Stimulated activated CD4-positive, alpha-beta T cell treated with anti-CD3 and anti-CD28 coated beads, Interleukin-15, amount 100 ng/mL, for 48 hours (primary cell): ENCODE data around the gene TMEM266.

Source experiments
- DNase-seq, 2 donors: peaks; one replicate each; pipeline ENCODE4 v3.0.0-alpha.2; 2020; ENCODE audit warnings: low read depth in 2 of 2

TMEM266 gene

GRCh38 chr15:76201536-76202255, 141.9 kb downstream of the TMEM266 start:
- DNase-seq: no peak

- no peak for DNase-seq
These were observed 143.7 kb downstream of the TMEM266 start for GRCh38 chr15:76203346-76204108.

- no peak for DNase-seq
These were observed 144.5 kb downstream of the TMEM266 start for GRCh38 chr15:76204109-76204845.

DNA sequence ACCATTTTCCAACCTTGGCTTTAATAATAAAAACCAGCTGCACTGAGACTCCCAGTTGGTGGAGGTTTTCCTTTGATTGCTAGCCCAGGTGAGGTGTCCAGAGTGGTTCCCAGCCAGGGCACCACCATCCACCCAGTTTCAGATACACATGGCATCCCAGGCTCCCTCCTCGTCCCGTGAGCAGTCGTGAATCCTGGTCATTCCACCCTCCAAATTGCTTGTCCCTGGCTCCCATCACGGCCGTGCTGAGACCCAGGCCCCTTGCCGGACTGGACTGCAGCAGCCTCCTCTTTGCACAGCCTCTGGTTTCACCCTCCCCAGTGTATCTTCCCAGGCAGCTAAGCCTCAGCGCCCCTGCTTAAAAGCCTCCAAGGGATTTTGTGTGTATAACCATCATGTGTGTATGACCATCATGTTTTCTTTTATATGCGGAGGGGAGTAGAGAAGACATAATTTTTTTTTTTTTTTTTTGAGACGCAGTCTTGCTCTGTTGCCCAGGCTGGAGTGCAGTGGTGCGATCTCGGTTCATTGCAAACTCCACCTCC, 145.2 kb downstream of the TMEM266 start:
- no peak for DNase-seq

DNA sequence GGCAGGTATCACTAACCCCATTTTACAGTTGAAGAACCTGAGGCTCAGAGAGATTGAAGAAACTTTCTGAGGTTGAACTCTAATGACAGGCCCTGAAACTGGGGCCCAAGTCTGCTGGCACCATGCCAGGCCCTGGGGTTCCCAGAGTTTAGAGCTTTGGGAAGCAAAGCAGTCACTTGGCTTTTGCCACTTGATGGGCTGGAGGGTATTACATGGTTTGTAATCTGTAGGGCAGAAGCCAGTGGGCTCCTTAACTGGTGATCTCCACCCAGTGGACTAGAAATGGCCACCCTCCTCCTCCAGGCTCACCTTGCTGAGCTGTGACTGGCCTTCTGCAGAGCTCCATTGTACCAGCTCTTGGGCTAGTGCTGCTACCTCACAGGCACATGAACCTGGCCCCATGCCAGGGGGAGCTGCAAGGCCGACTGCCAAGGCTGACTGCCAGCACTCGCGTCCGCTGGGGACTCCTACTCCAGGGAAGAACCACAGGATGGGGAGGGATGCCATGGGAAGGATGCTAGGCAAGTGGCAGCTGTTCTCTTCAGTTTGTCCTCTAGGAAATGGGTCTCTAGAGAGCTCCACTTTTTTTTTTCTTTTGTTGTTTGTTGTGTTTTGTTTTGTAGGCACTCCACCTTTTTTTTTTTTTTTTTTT, 146.7 kb downstream of the TMEM266 start:
- DNase-seq: no peak

GRCh38 chr15:76208084-76208785, 148.4 kb downstream of the TMEM266 start:
- no peak for DNase-seq

DNA sequence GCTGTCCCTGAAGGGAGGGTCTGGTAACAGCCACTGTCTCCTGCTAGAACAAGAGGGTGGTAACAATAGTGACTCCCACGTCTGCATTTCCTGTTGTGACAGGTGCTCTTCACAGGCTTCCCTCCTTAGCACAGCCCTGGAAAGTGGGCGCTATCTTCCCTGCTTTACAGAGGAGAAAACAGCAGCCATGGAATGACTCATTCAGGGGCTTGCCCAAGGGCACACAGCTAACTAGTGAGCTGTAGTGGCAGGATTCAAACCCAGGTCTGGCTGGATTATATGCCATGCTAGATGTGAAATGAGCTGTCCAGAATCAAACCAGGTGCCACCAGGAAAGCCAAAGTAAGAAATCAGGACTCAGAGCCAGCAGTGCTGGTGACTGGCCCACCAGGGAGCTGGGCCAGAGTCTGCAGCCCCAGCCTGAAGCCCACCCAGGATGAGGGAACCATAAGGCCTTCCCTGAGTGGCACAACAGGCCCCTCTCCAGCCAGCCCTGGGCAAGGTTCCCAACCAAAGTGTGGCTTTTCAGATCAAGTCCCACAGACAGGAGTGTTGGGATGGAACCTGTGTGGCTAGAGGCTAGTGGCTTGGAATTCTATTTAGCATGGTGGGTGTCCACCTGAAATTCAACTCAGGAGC, 149.1 kb downstream of the TMEM266 start:
- no peak for DNase-seq

DNA sequence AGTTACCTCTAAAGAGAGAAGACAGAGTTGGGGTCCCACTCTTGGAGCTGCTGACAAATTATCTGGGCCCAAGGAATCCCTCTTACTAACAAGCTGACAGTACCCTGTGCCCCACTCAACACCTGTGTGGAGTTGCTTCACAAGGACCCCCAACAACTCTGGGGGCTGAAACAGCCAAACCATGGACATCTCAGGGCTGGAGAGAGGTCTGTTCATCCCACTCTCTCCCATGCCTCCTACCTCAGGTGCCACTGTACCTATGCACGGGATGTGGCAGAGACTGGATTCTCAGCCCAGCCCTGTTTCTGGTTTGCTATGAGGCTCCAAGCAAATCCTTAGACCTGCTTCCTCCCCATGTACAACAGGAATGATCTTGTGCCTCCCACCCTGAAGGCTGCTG, 149.7 kb downstream of the TMEM266 start:
- no peak for DNase-seq

DNA sequence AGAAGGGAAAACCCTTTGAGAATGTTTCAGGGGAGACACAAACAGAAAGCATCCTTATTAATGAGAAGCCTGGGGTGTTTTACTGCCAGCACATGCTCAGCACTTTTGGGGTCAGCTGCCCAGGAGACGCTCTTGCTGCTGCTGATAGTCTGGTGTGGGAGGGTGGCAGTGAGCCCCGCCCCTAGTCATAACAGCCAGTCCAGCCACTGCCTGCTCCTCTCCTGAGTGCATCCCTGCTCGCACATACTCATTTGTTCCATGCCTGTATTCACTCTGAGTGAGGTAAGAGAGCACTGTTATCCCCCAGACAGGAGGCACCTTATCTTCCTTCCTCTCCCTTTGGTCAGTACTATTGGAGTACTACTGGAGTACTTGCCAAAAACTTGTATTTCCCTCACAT, 150.2 kb downstream of the TMEM266 start:
- DNase-seq: no peak

DNA sequence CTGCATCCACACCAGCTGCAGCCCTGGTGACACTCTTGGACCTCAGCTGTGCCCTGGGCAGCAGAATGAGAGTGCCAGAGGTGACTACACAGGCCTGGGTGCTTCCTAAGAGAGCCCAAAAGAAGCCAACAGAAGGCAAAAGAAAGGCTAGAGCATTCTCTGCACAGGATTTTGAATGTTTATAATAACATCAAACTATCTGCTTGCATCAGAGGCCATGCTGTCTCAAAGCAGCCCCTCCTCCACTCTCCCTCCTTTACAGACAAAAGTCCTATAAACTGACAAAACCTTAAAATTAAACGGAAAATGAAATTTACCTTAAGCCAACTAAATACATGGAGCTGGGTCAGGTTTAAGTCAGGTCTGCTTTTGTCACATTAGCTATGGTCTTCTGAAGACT, 155.8 kb downstream of the TMEM266 start:
- no peak for DNase-seq

DNA sequence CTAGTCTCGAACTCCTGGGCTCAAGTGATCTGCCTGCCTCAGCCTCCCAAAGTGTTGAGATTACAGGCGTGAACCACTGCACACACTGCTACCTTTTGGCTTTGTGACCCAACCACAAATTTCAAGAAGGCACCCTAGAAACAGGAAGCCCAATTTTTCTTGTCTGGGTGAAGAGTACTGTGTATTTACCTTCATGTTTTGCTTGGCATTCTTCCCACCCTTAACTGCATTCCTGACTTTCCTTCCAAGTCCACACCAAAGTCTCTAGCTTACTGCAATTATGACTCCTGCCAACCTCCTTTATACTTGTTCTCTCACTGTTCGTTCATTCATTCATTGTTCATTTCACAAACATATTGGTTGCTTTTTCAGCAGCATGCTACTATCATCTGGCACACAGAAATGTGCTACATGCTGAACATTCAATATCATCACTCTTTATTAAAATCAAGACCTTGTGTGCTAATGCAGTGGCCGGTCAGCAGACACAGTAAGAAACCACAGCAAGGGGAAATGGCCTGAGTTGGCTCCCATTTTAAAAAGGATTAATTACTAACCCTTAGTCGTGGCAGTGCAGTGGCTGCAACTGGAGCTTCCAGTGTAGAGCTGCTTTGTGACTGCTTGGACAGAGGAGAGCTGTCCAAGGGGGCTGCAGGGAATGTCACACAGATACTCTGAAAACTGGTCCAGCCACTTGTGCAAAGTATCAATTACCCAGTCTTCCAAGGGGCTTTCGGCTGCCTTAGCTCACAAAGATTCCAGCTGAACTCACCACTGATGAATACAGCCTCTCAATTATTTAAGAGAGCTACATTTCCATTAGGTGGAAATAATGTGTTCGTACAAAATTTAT, 157.5 kb downstream of the TMEM266 start:
- DNase-seq: no peak

DNA sequence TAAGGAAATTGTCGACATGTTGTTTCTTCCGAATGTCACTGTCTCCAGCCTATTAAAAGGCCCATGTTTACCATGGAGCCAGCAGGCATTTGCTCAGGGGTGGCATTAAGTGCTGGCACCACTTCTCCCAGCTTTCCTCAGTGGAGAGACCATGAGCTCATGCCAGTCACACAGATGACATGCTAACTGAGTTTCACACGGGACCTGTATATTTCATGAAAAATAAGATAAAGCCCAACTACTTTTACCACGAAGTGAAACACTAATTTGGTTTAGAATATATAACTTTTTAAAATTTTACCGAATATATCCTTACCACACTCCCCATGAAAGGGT, 158.1 kb downstream of the TMEM266 start:
- DNase-seq: no peak

GRCh38 chr15:76221085-76221767, 161.4 kb downstream of the TMEM266 start:
- no peak for DNase-seq

GRCh38 chr15:76222159-76222558, 162.4 kb downstream of the TMEM266 start:
- no peak for DNase-seq

DNA sequence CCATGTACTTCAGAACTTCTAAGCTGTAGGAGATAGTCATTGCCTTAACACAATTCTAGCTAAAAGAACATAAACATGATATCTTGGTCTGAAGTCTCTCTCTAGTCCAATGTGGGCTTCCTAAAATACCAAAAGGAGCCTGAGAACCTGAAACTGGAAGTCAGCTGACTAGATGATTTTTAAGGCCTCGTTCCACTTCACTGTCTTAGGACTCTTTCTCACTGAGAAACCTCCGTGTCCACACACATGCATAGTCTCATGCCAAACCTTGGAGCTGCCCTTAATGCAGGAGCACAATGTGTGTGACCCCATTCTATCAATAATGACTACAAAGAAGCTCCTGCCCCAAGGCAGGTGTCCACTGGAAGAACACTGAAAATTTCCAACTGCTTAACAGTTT, 163.7 kb downstream of the TMEM266 start:
- DNase-seq: no peak

DNA sequence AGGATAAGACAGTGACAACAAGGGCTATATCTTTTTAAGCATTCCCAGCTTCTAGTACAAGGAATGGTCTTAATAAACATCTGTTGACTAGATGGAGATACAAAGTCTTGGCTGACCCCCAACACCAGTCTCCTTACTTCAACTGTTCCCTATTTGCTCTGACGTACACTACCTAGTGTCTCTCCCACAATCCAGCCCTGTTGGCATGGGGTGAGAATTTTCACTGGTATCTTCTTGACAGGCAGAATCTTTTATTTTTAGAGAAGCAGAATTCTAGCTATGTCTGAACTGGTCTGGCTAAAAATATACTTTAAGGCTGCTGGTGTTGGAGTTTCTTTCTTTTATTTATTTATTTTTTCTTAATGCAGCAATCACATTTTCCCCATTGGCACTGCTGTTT, 169.5 kb downstream of the TMEM266 start:
- DNase-seq: no peak

DNA sequence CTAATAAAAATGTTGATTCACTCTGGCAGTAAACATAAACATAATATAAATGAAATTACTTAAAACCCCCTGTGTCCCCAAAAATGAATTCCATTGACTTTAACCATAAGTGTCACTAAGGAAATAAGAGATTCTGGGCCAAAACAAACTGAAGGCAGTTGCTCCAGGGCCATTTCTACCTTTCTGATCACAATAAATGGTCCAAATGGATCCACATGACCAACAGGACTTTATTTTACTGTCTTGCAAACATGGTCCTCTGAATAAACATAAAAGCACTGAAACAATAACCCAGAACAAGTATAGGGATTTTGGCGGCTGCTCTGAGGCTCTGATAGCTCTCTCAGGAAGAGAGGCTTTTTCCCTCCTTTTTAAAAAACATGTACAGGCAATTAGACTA, 174.1 kb downstream of the TMEM266 start:
- no peak for DNase-seq

DNA sequence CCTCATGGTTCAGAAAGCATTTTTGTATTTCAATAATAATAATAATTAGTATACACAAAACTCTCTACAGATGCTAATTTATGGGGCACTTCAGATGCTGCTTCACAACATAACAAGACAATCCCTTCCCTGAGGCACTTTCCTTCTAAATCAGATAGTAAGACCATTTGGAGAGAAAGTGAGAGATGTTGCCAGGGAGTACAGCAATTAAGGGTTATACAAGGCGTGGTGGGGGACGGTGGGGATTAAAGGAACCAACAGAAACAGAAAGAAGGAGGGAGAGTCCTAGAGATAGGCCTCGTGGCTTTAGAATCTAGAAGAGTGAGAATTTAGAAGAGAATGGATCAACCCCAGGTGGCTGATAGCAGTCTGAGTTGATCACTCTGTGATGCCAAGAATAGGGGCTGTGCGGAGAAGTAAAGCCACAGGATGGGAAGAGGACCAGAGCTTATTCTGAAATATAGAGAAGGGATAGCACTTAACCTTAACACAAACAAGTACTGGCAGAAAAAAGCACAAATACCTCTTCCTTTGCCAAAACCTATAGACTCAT, 174.6 kb downstream of the TMEM266 start:
- no peak for DNase-seq

DNA sequence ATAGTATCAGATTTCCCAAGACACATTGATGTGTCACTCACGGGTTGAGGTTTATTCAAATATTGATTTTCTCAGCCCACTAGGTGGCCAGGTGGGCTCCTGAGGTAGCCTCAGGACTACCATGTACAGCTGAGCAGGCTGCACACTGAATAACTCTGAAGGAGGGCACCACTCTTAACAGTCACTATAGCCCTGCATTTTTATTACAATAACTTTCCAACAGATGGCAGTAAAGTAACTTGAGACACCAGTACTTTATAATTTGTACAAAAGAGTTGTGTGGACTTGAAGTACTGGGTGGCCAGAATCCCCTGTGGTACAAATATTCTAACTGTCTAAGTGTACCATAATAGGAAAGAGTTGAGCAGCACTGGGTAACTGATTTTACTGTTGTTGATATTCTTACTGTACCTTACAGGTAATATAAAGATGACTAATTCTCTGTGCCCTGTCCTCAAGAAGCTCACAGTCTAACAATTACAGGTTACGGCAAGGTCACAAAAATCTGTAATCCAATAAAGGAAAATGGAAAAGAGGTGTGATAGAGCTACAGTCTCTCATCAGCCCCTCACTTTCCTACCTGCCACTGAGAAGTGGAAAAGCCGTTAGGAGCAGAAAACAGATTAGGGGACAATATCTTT, 175.5 kb downstream of the TMEM266 start:
- no peak for DNase-seq
